ENCODE results near the gene DPP4. TPM values are rescaled to one million over a fixed set of nuclear protein-coding genes. Genes with fewer than 3 reads are reported as not detected.

Gene DPP4
- total RNA-seq, 2 experiments from 2014 or later = 101 to 107 TPM

Other genes with a start within 250 kb of the DPP4 start
- not detected for gene GCG, start 78.0 kb upstream of the DPP4 start, total RNA-seq
- gene FAP, start 169.2 kb upstream of the DPP4 start, total RNA-seq = not detected
- gene IFIH1, start 244.5 kb upstream of the DPP4 start, total RNA-seq = 10 to 100 TPM; 45.9 to 50.4 TPM